HG03378 (cell line): ENCODE data around the gene SENP7.
"Not testable (repeated sequence)": the region's sequence is repeated elsewhere in the genome, so short reads cannot be mapped to it uniquely, and the experiment has no call there.

Source experiments
- ATAC-seq: cut with Tn5 transposase; IDR thresholded peaks from one replicate; pipeline ENCODE4 v1.9.1; 2021; ENCODE audit warnings: mild to moderate bottlenecking, moderate library complexity; ENCODE audit not compliant: unreplicated experiment

The SENP7 gene

GRCh38 chr3:101512646-101513418, at the start of gene SENP7:
SENP7 (minus strand) TSS chr3:101513212; CDS start chr3:101513130, 82 bp downstream.
- ATAC-seq = no peak

GRCh38 chr3:101561630-101562328, 48.8 kb upstream of the SENP7 start, which contains the start of gene TRMT10C:
TRMT10C (plus strand) TSS chr3:101561868; CDS start chr3:101564782, 2,914 bp downstream.
- ATAC-seq = peak; percentile 97

- no peak for ATAC-seq
Measured at GRCh38 chr3:101556064-101556463, 43.1 kb upstream of the SENP7 start.

GRCh38 chr3:101553381-101553780, 40.4 kb upstream of the SENP7 start:
- ATAC-seq = not testable (repeated sequence)

GRCh38 chr3:101551359-101552081, 38.5 kb upstream of the SENP7 start:
- ATAC-seq = not testable (repeated sequence)

- ATAC-seq = no peak
Measured at GRCh38 chr3:101549473-101549872, 36.5 kb upstream of the SENP7 start.

GRCh38 chr3:101548527-101549105, 35.6 kb upstream of the SENP7 start:
- no peak for ATAC-seq

- ATAC-seq = no peak
Measured at GRCh38 chr3:101544161-101544850, 31.3 kb upstream of the SENP7 start.

- ATAC-seq = no peak
Measured at GRCh38 chr3:101542957-101543356, 29.9 kb upstream of the SENP7 start.

- not testable (repeated sequence) for ATAC-seq
Measured at GRCh38 chr3:101536955-101537354, 23.9 kb upstream of the SENP7 start.

GRCh38 chr3:101536266-101536665, 23.3 kb upstream of the SENP7 start:
- ATAC-seq = no peak

- ATAC-seq = no peak
Measured at GRCh38 chr3:101535221-101535620, 22.2 kb upstream of the SENP7 start.

GRCh38 chr3:101533603-101533968, 20.6 kb upstream of the SENP7 start:
- ATAC-seq = no peak

GRCh38 chr3:101532783-101533602, 20.0 kb upstream of the SENP7 start:
- no peak for ATAC-seq

- ATAC-seq = no peak
Measured at GRCh38 chr3:101531473-101532086, 18.6 kb upstream of the SENP7 start.

GRCh38 chr3:101530686-101531047, 17.7 kb upstream of the SENP7 start:
- no peak for ATAC-seq

- no peak for ATAC-seq
Measured at GRCh38 chr3:101529816-101530685, 17.0 kb upstream of the SENP7 start.

GRCh38 chr3:101527906-101528305, 14.9 kb upstream of the SENP7 start:
- ATAC-seq = no peak
